HG03565 (cell line): ENCODE data around the gene MYL4.
"Not testable (repeated sequence)": the region's sequence is repeated elsewhere in the genome, so short reads cannot be mapped to it uniquely, and the experiment has no call there.

Source experiments
- ATAC-seq: cut with Tn5 transposase; IDR thresholded peaks from one replicate; pipeline ENCODE4 v1.9.1; 2021; ENCODE audit warnings: mild to moderate bottlenecking, moderate library complexity; ENCODE audit not compliant: unreplicated experiment

Gene MYL4

DNA sequence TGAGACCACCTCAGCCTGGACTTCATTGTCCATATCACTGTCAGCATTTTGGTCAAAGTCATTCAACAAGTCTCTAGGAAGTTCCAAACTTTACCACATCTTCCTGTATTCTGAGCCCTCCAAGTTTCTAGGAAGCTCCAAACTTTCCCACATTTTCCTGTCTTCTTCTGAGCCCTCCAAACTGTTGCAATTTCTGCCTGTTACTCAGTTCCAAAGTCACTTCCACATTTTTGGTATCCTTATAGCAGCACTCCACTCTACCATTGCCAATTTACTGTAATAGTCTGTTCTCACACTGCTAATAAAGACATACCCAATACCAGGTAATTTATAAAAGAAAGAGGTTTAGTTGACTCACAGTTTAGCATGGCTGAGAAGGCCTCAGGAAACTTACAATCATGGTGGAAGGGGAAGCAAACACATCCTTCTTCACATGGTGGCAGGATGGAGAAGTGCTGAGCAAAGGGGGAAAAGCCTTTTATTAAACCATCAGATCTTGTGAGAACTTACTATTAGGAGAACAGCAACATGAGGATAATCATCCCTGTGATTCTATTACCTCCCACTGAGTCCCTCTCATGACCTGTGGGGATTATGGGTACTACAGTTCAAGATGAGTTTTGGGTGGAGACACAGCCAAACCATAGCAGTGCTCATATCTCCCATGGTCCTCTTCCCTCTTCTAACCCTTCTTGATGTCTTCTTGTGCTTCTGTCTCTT lies 60.6 kb downstream of the MYL4 start:
- not testable (repeated sequence) for ATAC-seq

- ATAC-seq: no peak
Measured at GRCh38 chr17:47270946-47271705, 62.0 kb downstream of the MYL4 start.

- no peak for ATAC-seq
Measured at GRCh38 chr17:47272491-47272890, 63.3 kb downstream of the MYL4 start.

DNA sequence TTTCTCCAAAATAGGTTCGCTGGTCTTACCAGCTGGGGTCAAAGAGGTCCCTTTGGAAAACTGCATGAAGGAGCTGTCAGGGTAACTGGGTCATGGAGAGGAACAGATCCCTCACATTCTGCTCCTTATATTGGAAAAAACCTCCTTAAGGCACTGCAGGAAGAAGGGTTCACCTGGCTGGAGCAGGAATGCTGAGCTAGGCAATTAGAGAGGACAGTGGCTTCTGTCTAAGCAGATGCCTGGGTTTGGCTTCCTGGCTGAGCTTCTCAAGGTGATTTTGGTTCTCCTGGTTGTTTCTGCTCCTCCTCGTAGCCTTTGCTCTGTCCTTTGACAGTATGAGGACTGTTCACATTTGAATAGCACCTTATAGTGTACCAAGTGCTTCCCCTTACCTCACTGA lies 64.1 kb downstream of the MYL4 start:
- no peak for ATAC-seq
